Lower leg skin (tissue), 3 donors: ENCODE data around the gene DLX3.

Experiments
- POLR2A ChIP-seq, 2 donors: fragments of 450-650 bp; IDR thresholded peaks; one replicate each; pipeline ENCODE4 v1.6.1; 2016 to 2017; ENCODE audit warnings: antibody characterized with exemption in 2 of 2, mild to moderate bottlenecking in 1 of 2, moderate library complexity in 1 of 2
- TF ChIP-seq, protein P1 (sequence below), 3 donors: fragments of 450-650 bp; IDR thresholded peaks; one replicate each; pipeline ENCODE4 v1.5.1; 2016; ENCODE audit warnings: antibody characterized with exemption in 3 of 3, mild to moderate bottlenecking in 3 of 3, moderate library complexity in 2 of 3

- no peak for TF ChIP-seq POLR2A (IDR thresholded peaks at IDR 0.05)
- TF ChIP-seq, protein P1, sequence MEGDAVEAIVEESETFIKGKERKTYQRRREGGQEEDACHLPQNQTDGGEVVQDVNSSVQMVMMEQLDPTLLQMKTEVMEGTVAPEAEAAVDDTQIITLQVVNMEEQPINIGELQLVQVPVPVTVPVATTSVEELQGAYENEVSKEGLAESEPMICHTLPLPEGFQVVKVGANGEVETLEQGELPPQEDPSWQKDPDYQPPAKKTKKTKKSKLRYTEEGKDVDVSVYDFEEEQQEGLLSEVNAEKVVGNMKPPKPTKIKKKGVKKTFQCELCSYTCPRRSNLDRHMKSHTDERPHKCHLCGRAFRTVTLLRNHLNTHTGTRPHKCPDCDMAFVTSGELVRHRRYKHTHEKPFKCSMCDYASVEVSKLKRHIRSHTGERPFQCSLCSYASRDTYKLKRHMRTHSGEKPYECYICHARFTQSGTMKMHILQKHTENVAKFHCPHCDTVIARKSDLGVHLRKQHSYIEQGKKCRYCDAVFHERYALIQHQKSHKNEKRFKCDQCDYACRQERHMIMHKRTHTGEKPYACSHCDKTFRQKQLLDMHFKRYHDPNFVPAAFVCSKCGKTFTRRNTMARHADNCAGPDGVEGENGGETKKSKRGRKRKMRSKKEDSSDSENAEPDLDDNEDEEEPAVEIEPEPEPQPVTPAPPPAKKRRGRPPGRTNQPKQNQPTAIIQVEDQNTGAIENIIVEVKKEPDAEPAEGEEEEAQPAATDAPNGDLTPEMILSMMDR (IDR thresholded peaks at IDR 0.05), result no peak
Observed at GRCh38 chr17:49964769-49965523, 30.1 kb downstream of the DLX3 start.
